Activated CD8-positive, alpha-beta T cell treated with anti-CD3 and anti-CD28 coated beads for 36 hours (primary cell): Measurements from ENCODE around the gene RPL38. TPM values are rescaled to one million over a fixed set of nuclear protein-coding genes. Genes with fewer than 3 reads are reported as not detected.

Experiments used
- ATAC-seq: fragments of 200-7000 bp; cut with Tn5 transposase; one replicate; pipeline ENCODE4 v1.10.0; 2021; ENCODE audit warnings: mild to moderate bottlenecking, moderate library complexity
- CTCF ChIA-PET: fragments of 350-600 bp; sonication (Branson Sonifier 250); formaldehyde crosslinking; loops from one replicate; lab custom pipeline; 2021; ENCODE audit warnings: antibody characterized with exemption; lab: Charles Lee
- POLR2A ChIA-PET: fragments of 350-600 bp; sonication (Branson Sonifier 250); formaldehyde crosslinking; loops from one replicate; lab custom pipeline; 2021; ENCODE audit warnings: antibody characterized with exemption; lab: Charles Lee
- DNase-seq: peaks from one replicate; pipeline ENCODE4 v3.0.0-alpha.2; 2020
- H3K27ac Mint-ChIP-seq: one replicate; pipeline ENCODE4 v1.8.0; 2021; ENCODE audit warnings: mild to moderate bottlenecking, mixed read lengths
- H3K27me3 Mint-ChIP-seq: one replicate; pipeline ENCODE4 v1.8.0; 2021; ENCODE audit warnings: mixed read lengths
- H3K36me3 Mint-ChIP-seq: one replicate; pipeline ENCODE4 v1.8.0; 2021; ENCODE audit warnings: low read depth, mixed read lengths
- H3K4me1 Mint-ChIP-seq: one replicate; pipeline ENCODE4 v1.8.0; 2021; ENCODE audit warnings: low read depth, mixed read lengths
- H3K4me3 Mint-ChIP-seq: one replicate; pipeline ENCODE4 v1.8.0; 2021; ENCODE audit warnings: mild to moderate bottlenecking, moderate library complexity, mixed read lengths
- H3K9me3 Mint-ChIP-seq: one replicate; pipeline ENCODE4 v1.8.0; 2021; ENCODE audit warnings: mixed read lengths
- intact Hi-C: fragments of 100-400 bp; cut with micrococcal nuclease; formaldehyde crosslinking; loops from one replicate; pipeline ENCODE4 v1.10.0; 2022
- total RNA-seq, 2 experiments: library from RNA; stranded (reverse); gene quantifications; one replicate each; pipeline ENCODE4 v1.2.3, GENCODE V29; 2021
- TF ChIP-seq, protein P1 (sequence below): fragments of 200-600 bp; IDR thresholded peaks from one replicate; pipeline ENCODE4 v1.8.0; 2022; ENCODE audit warnings: antibody characterized with exemption, mild to moderate bottlenecking

Gene RPL38
- total RNA-seq, 2 experiments from 2014 or later, result 1,500 to 1,574 TPM

DNA sequence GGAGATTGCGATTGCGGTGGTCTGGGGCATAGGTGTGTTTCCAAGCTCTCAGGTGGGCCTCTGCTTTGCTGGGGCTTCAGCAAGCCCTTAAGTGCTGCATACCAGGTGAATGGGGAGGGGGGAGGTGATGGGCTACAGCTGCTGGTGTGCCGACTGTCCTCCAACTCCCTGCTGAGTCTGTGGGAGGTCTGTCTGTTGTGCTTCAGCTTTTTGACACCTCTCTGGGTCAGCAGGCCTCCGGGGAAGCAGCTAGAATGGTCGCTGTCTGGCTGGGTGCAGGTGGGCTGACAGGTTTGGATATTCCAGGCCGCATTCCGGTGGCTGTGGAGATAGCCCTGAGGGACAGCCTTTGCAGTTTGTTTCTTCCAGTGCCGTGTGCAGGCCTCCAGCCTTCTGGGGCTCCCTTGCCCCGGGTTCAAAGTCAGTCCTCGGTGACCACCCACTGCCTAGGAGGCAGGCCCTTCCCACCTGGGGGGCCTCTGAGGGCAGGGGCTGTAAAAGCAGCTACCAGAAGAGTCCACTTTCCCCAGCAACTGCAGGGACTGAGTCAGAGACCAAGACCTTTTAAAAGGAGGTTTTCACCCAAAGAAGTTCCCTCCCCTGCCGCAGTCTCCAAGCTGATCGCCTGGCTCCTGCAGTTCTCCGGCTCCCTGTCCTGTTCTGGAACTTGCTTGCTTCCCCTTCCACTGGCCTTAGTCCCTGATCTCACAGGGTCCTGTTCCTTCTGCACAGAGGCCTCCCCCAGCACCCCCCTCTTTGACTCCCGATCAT, 7.8 kb downstream of the RPL38 start:
- CTCF ChIA-PET, result interaction anchor here (0.7 to 1.3 kb wide), 6 partner anchors 9 to 149 kb away, joined by 3 to 4 read pairs (median 3); no protein-coding TSS in a partner anchor
- Mint-ChIP-seq H3K27me3 (no peaks in the 10 kb centered on the region), H3K4me3 (peak overlapping the region; percentile 74), H3K4me1 (peaks cover 75% of the 10 kb centered on the region), H3K27ac (peak overlapping the region; percentile 57), H3K9me3 (no peaks in the 10 kb centered on the region), H3K36me3 (peaks cover 38% of the 10 kb centered on the region)
- no peak for DNase-seq
- TF ChIP-seq, protein P1, sequence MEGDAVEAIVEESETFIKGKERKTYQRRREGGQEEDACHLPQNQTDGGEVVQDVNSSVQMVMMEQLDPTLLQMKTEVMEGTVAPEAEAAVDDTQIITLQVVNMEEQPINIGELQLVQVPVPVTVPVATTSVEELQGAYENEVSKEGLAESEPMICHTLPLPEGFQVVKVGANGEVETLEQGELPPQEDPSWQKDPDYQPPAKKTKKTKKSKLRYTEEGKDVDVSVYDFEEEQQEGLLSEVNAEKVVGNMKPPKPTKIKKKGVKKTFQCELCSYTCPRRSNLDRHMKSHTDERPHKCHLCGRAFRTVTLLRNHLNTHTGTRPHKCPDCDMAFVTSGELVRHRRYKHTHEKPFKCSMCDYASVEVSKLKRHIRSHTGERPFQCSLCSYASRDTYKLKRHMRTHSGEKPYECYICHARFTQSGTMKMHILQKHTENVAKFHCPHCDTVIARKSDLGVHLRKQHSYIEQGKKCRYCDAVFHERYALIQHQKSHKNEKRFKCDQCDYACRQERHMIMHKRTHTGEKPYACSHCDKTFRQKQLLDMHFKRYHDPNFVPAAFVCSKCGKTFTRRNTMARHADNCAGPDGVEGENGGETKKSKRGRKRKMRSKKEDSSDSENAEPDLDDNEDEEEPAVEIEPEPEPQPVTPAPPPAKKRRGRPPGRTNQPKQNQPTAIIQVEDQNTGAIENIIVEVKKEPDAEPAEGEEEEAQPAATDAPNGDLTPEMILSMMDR, result no peak
- ATAC-seq, result no peak
- intact Hi-C loops, result loop anchor here (5.0 to 10.0 kb wide), 2 partner anchors 71 to 143 kb away; no protein-coding TSS in a partner anchor
- POLR2A ChIA-PET, result interaction anchor here (0.7 to 0.8 kb wide), 2 partner anchors 8 to 117 kb away, joined by 3 to 5 read pairs; partner anchors contain the start of gene RPL38

GRCh38 chr17:74211912-74212208, 8.4 kb downstream of the RPL38 start:
- DNase-seq, result no peak
- H3K9me3 Mint-ChIP-seq, result no peaks in the 10 kb centered on the region
- H3K4me3 Mint-ChIP-seq, result peak overlapping the region; percentile 74
- peaks cover 74% of the 10 kb centered on the region for H3K4me1 Mint-ChIP-seq
- peak overlapping the region; percentile 57 for H3K27ac Mint-ChIP-seq
- ChIA-PET POLR2A (interaction anchor here (0.7 to 0.8 kb wide), 2 partner anchors 9 to 116 kb away, joined by 3 to 5 read pairs; partner anchors contain the start of gene RPL38), CTCF (interaction anchor here (0.8 to 1.3 kb wide), 4 partner anchors 8 to 149 kb away, joined by 3 read pairs; no protein-coding TSS in a partner anchor)
- no peaks in the 10 kb centered on the region for H3K27me3 Mint-ChIP-seq
- TF ChIP-seq, protein P1, result no peak
- intact Hi-C loops, result loop anchor here (5.0 to 10.0 kb wide), 2 partner anchors 70 to 143 kb away; no protein-coding TSS in a partner anchor
- no peak for ATAC-seq
- peaks cover 34% of the 10 kb centered on the region for H3K36me3 Mint-ChIP-seq

- Mint-ChIP-seq H3K4me3 (peak overlapping the region; percentile 74), H3K36me3 (peaks cover 31% of the 10 kb centered on the region), H3K27ac (peak overlapping the region; percentile 57), H3K9me3 (no peaks in the 10 kb centered on the region), H3K4me1 (peaks cover 71% of the 10 kb centered on the region), H3K27me3 (no peaks in the 10 kb centered on the region)
- POLR2A ChIA-PET, result interaction anchor here (0.7 to 1.4 kb wide), 4 partner anchors 8 to 116 kb away, joined by 3 to 11 read pairs (median 5); partner anchors contain the start of gene RPL38
- TF ChIP-seq, protein P1, result no peak
- CTCF ChIA-PET, result interaction anchor here (0.8 to 3.0 kb wide), 4 partner anchors 13 to 84 kb away, joined by 3 to 9 read pairs (median 3); no protein-coding TSS in a partner anchor
- peak; percentile 11 for ATAC-seq
- intact Hi-C loops, result loop anchor here (5.0 to 10.0 kb wide), 2 partner anchors 70 to 142 kb away; no protein-coding TSS in a partner anchor
- peak; percentile 44 for DNase-seq
These were observed 8.9 kb downstream of the RPL38 start for GRCh38 chr17:74212209-74212912.

GRCh38 chr17:74212913-74213791, 9.7 kb downstream of the RPL38 start, which contains the start of gene TTYH2:
TTYH2 (plus strand) TSS chr17:74213571; CDS start chr17:74213588, 17 bp downstream.
- Mint-ChIP-seq H3K27me3 (no peaks in the 10 kb centered on the region), H3K36me3 (peaks cover 25% of the 10 kb centered on the region), H3K9me3 (no peaks in the 10 kb centered on the region), H3K4me1 (peaks cover 66% of the 10 kb centered on the region), H3K27ac (peak within 1 kb of the TSS; percentile 57), H3K4me3 (peak within 1 kb of the TSS; percentile 74)
- ATAC-seq, result peak; percentile 61
- ChIA-PET CTCF (interaction anchor here (0.6 to 3.0 kb wide), 3 partner anchors 13 to 83 kb away, joined by 3 to 9 read pairs (median 4); no protein-coding TSS in a partner anchor), POLR2A (interaction anchor here (1.3 to 1.4 kb wide), 2 partner anchors 8 to 69 kb away, joined by 5 to 11 read pairs; no protein-coding TSS in a partner anchor)
- DNase-seq, result peak; percentile 65
- intact Hi-C loops, result loop anchor here (5.0 to 10.0 kb wide), 2 partner anchors 69 to 142 kb away; no protein-coding TSS in a partner anchor
- TF ChIP-seq, protein P1, result peak; percentile 45
